ACC112 (cell line): Measurements from ENCODE around the gene SYT7.
A peak's percentile ranks its signal among the peaks of the same experiment; 100 is the strongest.
"Not testable (repeated sequence)": the region's sequence is repeated elsewhere in the genome, so short reads cannot be mapped to it uniquely, and the experiment has no call there.

Experiments used
- H2AFZ ChIP-seq: fragments of 200-600 bp; sonication (generic); one replicate; pipeline ENCODE4 v1.6.0; 2017; ENCODE audit warnings: antibody characterized with exemption, low read length; ENCODE audit not compliant: unreplicated experiment
- H3K27ac ChIP-seq: fragments of 200-600 bp; sonication (generic); 2 replicates; pipeline ENCODE4 v1.5.1; 2014; ENCODE audit warnings: low read depth, mild to moderate bottlenecking, antibody characterized with exemption, low read length, moderate library complexity
- H3K27me3 ChIP-seq: fragments of 200-600 bp; sonication (generic); 2 replicates; pipeline ENCODE4 v1.6.1; 2014; ENCODE audit warnings: mild to moderate bottlenecking, antibody characterized with exemption, low read length, moderate library complexity, mixed read lengths; ENCODE audit not compliant: insufficient read depth
- H3K36me3 ChIP-seq: fragments of 200-600 bp; sonication (generic); 2 replicates; pipeline ENCODE4 v1.6.1; 2016; ENCODE audit warnings: mild to moderate bottlenecking, antibody characterized with exemption, low read length, moderate library complexity, mixed read lengths; ENCODE audit not compliant: insufficient read depth
- H3K4me1 ChIP-seq: fragments of 200-600 bp; sonication (generic); one replicate; pipeline ENCODE4 v1.6.1; 2016; ENCODE audit warnings: low read length, mixed read lengths; ENCODE audit not compliant: insufficient read depth, unreplicated experiment, control insufficient read depth
- H3K4me3 ChIP-seq: fragments of 200-600 bp; sonication (generic); 2 replicates; pipeline ENCODE4 v1.5.1; 2014; ENCODE audit warnings: mild to moderate bottlenecking, low read depth, low read length
- H3K79me2 ChIP-seq: fragments of 200-600 bp; sonication (generic); one replicate; pipeline ENCODE4 v1.6.0; 2016; ENCODE audit warnings: low read length; ENCODE audit not compliant: control insufficient read depth, unreplicated experiment, insufficient read depth

The SYT7 gene

GRCh38 chr11:61472868-61473267 lies 108.0 kb downstream of the SYT7 start:
- Histone ChIP-seq H3K27ac (peak overlapping the region; percentile 98), H2AFZ (no peak overlapping the region), H3K36me3 (peaks cover 5% of the 10 kb centered on the region; the same call in 1 of the 2 replicates), H3K4me1 (peaks cover 32% of the 10 kb centered on the region), H3K79me2 (no peaks in the 10 kb centered on the region), H3K27me3 (no peaks in the 10 kb centered on the region), H3K4me3 (peak overlapping the region; percentile 9; the same call in 1 of the 2 replicates)

- peak overlapping the region; percentile 9; the same call in 1 of the 2 replicates for H3K4me3 ChIP-seq
These were observed 108.6 kb downstream of the SYT7 start for GRCh38 chr11:61472282-61472681.

GRCh38 chr11:61468002-61468401 lies 112.9 kb downstream of the SYT7 start:
- Histone ChIP-seq H3K27me3 (no peaks in the 10 kb centered on the region), H3K4me1 (peaks cover 12% of the 10 kb centered on the region), H3K27ac (no peak overlapping the region), H3K79me2 (no peaks in the 10 kb centered on the region), H3K36me3 (peaks cover 5% of the 10 kb centered on the region; the same call in 1 of the 2 replicates), H3K4me3 (no peak overlapping the region), H2AFZ (no peak overlapping the region)

More at GRCh38 chr11:61472282-61472681, 108.6 kb downstream of the SYT7 start:
- Histone ChIP-seq H3K27ac (peak overlapping the region; percentile 98), H3K27me3 (no peaks in the 10 kb centered on the region), H3K36me3 (peaks cover 5% of the 10 kb centered on the region; the same call in 1 of the 2 replicates), H3K4me1 (peaks cover 32% of the 10 kb centered on the region), H3K79me2 (no peaks in the 10 kb centered on the region), H2AFZ (no peak overlapping the region)

GRCh38 chr11:61467602-61468001 lies 113.3 kb downstream of the SYT7 start:
- not testable (repeated sequence) for H3K27me3 ChIP-seq, H3K36me3 ChIP-seq, H3K4me1 ChIP-seq

More at GRCh38 chr11:61467602-61468001, 113.3 kb downstream of the SYT7 start:
- not testable (repeated sequence) for H2AFZ ChIP-seq, H3K27ac ChIP-seq, H3K4me3 ChIP-seq, H3K79me2 ChIP-seq
